Measurements from ENCODE around the gene B4GALNT3.

GRCh38 chr12:561908-562593, 102.3 kb downstream of the B4GALNT3 start:
- TF ChIP-seq CTCF (conservative IDR thresholded peaks at IDR 0.05; ENCODE audit: low read length) (no peak), EZH2phosphoT487 (IDR thresholded peaks at IDR 0.05; ENCODE audit: borderline replicate concordance, low read depth, low read length) (no peak)

Data from OCI-LY7 (cell line).